HT-29 (cell line): ENCODE measurements around the gene CHMP1B. TPM values are rescaled to one million over a fixed set of nuclear protein-coding genes. Genes with fewer than 3 reads are reported as not detected.
A peak's percentile ranks its signal among the peaks of the same experiment; 100 is the strongest.

Source experiments
- DNase-seq: peaks from one replicate; pipeline ENCODE4 v3.0.0-alpha.2; 2015; ENCODE audit warnings: low spot score
- total RNA-seq: library from RNA; depleted of rRNA; stranded (reverse); fragments of >200 nt; shearing (Covaris generic); gene quantifications from 2 replicates; pipeline ENCODE4 v1.2.3, GENCODE V29; 2014; rRNA removed

CHMP1B gene, protein sequence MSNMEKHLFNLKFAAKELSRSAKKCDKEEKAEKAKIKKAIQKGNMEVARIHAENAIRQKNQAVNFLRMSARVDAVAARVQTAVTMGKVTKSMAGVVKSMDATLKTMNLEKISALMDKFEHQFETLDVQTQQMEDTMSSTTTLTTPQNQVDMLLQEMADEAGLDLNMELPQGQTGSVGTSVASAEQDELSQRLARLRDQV
- 47.1 and 51.8 TPM in 2 replicates for total RNA-seq

DNA sequence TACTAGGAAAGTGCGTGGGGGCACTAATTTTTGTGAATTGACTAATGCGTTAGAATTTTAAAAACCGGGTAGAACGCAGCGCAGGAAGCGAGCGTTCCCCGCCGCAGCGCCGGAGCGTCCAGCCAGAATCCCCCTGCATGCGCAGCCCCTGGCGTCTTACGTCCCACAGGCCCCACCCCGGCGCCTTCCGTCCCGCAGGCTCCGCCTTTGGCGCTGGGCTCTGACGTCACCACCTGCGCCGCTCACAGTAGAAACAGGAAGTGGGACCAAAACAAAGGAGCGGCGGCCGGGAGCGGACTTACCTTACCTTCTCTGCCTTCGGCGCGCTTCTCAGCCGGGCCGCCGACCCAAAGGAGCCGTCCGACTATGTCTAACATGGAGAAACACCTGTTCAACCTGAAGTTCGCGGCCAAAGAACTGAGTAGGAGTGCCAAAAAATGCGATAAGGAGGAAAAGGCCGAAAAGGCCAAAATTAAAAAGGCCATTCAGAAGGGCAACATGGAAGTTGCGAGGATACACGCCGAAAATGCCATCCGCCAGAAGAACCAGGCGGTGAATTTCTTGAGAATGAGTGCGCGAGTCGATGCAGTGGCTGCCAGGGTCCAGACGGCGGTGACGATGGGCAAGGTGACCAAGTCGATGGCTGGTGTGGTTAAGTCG, at the start of gene CHMP1B:
CHMP1B (plus strand) TSS at position 268 of the 660 bp plus-strand sequence; CDS start at position 367, 99 bp downstream.
- peak; percentile 98 for DNase-seq

DNA sequence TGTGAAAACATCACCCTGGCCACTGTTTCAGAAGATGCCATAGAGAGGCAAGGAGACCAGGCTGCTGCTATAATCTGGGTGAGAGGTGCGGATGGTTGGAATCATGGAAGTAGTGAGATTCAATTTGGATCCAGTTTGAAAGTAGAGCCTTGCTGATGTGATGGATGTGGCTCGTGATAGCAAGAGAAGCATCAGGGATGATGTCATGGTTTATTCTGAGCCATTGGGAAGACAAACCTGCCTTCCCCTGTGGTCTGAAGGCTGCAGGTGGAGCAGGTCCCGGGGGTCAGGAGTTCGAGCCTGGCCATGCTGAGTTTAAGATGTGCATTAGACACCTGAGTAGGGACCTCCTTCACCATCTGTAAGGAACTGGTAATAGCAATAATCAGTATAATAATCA, 49.6 kb upstream of the CHMP1B start:
- no peak for DNase-seq

DNA sequence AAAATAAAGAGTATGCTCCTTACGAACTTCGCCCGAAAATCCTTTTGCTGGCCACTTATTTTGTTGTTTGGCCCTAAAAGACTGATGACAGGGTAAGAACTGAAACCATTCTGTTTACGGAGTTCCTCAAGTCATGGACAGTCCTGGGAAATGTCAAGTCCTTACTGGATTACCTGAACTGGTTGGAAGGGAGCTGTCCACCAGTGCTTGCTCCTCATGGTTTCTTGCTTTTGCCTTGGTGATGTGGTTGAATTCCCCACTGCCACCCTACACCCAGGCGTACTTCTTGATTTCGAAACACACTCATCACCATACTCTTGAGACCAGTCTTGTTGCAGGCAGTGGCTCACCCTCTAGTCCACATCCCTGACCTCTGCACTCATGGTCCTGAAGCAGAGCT, 49.1 kb upstream of the CHMP1B start:
- DNase-seq = no peak

DNA sequence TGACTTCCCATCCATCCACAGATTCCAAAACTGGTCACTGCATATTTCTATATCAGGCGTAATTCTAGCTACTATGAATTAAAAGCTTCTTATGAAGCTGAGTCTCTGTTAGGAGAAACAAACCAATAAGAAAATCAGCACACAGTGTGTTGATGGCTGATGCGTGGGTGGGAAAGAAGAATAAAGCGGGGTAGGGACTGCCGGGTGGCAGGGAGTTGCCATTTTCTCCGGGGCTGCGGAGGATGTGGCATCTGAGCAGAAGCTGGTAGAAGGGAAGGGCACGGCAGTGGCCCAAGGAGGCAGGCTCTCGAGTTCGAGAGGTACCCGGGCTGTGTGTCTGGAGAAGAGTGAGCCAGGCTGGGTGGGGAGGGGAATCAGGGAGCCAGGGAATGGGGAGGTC, 48.6 kb upstream of the CHMP1B start:
- DNase-seq = no peak

DNA sequence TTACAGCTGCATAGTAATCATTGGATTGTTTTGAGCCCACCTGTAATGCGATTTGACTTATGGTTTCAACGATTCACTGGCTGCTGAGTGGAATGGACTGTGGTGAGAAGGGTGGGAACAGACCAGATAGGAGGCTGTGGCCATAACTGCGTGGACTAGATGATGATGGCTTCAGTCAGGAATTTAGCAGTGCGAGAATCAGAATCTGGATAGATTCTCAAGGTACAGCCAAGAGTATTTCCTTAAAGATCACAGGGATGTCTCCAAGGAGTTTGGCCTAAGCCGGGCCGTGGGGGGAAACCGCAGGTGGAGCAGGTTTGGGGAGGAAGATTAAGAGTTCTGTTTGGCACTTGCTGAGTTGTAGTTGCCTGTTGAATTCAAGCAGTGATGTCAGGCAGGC, 44.0 kb upstream of the CHMP1B start:
- no peak for DNase-seq

DNA sequence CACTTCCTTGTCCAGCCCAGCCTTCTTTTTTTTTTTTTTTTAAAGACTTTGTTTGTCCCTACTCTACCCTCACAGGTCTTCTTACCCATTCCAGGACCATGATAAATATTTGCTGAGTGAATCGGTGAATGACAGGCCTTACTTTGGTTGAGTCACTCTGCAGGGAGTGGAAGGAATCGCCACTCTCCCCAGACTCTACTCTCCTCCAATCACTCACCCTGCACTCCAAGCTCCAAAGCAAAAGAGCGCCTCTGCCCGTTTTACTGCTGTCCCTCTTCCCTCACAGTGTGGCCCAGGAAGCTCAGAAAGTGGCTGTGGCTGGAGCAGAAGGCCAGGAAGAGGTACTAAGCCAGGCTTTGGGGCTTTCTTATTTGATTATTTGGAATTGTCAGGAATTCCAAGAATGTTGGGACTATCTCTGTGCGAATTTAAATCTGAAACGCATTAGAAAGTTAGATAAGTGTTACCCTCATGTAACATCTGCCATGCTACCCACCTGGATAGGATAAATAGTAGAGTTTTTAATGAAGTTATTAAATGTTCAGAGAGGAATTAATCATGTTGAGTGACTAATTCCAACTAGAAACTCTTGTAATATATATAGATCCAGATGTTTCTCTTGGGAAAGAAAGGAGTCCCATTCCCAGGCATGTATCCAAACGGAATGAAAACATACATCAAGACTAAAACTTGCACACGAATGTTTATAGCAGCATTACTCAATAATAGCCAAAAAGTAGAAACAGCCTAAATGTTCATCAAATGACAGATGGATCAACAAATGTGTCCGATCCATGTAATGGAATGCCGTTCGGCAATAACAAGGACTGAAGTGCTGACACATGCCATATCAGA, 43.0 kb upstream of the CHMP1B start:
- DNase-seq = no peak

DNA sequence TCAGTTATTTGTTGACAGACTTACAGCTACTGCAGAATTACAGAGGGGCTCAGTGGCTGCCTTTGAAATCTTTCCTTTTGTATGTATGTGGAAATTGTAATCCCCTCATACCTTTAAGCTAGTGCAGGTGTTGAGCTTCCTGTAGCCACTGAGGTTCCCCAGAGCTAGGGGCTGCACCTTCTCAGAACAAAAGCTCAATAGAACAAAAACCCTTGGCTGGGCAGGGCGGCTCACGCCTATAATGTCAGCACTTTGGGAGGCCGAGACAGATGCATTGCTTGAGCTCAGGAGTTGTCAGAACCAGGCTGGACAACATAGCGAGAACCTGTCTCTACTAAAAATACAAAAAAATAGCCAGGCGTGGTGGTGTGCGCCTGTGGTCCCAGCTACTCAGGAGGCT, 41.3 kb upstream of the CHMP1B start:
- DNase-seq = no peak

DNA sequence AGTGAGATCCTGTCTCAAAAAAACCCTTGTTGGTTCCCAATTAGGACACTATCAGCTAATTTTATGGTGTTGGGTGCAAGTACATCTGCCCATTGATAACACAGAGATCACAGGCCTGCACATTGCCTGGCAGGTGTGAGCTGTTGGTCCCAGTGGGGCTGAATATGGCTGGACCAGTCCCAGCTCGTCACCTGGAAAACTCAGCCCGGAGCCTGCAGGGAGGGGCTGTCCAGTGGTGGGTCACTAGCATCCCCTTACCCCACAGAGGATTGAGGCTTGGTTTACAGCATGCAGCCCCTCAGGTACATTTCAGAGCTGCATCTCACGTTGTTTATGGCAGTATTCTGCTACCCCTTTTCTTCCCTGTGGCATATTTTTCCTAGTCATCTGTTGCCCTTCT, 40.8 kb upstream of the CHMP1B start:
- no peak for DNase-seq

DNA sequence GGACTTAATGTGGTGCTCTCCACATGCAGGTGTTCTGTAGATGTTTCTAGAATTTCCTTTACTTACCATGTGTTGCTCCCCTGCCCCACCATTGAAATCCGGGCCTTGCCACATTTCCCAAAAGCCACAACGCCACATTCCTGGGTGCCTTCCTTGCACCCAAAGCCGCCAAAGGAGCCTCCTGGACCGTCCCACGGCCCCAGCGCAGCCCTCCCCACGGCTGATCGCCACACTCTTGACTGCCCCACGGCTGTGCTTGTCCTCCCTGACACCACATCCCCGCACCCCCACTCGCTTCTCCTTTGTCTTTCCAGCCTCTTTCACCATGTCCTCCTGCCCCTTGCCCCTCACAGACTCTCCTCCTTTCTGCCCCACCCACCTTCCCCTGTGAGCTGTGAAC, 40.2 kb upstream of the CHMP1B start:
- no peak for DNase-seq

DNA sequence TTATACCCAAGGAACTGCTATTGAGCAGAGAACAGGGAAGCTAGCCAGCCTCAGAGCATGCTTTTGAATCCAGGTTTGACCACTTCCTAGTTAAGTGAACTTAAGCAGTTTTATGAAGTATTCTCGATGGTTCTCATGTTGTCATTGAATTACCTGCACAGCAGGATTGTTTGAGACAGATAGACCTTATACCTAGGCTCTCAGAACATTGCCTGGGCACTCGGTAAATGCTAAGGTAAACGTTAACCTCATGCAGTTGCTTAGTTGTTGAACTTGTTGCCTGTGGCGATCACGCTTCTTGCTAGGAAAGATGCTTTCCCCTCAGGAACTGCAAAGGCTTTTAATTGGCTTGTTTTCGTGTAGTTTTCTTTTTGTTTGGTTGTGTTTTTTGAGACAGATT, 34.0 kb upstream of the CHMP1B start:
- DNase-seq = no peak

DNA sequence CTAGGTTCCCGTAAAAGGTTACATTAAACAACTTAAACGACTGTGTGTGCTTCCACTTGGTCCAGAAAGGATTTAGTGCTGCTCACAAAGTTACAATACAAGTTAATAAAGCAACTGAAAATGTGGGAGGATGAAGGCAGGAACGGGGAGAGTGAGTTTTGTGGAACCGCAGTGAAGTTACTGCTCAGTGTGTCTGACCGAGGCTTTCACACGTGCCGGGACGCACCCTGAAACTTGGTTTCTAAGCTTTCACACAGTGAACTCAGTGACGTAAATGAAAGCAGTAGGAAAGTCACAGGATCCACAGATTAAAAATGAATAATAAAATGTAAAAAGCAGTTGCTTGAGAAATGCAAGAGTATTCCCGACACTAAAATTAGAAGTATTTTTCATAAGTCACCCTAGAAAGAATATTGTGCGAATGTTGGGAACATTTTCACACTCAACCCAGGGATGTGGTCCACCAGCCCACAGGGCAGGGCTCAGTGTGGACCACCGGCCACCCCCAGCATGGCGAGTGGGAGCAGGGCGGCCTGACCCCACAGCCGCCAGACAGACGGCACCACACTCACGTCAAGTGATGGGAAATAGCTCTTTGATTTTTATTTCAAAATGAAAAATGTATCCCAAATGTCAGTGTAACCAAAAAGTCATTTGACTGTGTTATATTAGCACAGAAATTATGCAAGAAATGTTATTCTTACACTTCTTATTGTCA, 32.6 kb upstream of the CHMP1B start:
- no peak for DNase-seq

DNA sequence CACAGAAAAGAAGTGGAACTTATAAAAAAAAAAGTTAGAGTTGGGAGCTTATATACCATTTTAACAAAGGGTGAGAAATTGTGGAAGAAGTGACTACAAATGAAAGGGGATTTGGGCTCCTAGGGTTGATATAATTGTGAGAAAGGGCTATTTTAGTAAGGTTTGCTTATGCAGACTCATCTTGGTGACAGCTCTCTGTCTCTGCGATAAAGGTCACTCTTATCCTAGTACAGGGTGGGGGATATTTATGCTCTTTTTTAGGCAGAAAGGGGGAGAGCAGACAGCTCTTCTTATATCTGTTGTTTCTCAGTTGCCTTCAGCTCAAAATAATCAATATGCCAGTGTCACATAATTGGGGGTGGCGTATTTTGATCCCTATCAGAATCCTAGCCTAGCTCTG, 31.3 kb upstream of the CHMP1B start:
- DNase-seq = no peak

DNA sequence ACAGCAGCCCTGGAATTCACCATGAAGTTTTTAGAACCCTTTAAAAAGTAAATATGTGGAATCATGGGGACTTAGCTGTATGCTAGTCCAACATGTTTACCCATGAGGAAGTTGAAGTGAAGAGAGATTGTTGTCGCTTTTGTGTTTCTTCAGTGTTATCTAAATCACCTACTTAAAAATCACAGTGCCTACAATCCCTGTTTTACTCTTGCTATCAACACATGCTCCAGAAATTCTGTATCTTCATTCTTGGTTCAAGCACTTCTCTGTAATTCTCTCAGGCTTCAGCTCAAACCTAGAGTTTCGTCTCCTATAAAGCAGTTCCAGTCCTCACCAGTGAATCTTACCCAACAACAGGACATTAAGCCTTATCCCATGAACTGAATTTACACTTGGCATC, 30.5 kb upstream of the CHMP1B start:
- DNase-seq = no peak

DNA sequence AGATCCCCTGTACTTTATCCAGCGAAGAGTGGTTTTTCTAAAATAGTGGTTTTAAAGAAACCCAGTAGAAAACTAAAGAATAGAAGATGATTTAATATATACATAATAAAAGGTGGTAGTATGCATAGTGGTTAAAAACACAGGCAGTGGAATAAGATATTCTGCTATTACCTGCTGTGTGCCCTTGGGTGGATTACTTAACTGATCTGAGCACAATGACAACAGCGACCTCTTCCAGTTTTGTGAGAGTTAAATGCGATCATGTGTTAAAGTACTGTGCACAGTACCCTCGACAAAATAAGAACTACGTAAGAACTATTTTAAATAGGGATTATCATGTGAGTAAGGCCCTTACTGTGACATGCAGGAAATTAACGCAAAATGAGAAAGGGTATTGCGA, 30.0 kb upstream of the CHMP1B start:
- DNase-seq = no peak

DNA sequence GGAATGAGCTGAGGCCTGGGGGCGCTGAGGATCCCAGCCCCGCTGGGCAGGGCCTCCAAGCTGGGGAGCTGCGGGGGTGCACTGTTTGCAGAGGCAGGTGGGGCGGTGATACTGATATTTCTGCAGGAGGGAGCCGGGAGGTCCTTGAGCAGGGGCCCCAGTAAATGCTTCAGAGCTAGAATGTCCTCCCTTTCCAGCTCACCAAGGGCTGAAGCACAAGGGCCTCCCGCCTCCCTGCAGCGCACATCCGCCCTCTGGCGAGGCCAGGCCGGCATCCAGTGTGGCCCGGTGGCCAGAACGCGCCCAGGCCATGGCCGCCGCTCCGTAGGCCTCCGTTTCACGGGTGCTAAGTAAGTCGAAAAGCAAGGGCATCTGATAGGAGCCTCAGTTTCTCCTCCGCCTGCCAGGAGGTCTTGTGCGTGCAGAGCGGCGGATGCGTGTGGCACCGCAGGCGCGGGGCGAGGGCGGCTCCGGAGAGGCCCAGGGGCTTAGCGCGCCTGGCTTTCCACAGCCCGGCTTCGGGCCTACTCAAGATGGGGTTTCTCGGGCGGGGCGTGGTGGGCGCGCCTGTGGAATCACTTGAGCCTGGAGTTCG, 29.5 kb upstream of the CHMP1B start:
- no peak for DNase-seq

DNA sequence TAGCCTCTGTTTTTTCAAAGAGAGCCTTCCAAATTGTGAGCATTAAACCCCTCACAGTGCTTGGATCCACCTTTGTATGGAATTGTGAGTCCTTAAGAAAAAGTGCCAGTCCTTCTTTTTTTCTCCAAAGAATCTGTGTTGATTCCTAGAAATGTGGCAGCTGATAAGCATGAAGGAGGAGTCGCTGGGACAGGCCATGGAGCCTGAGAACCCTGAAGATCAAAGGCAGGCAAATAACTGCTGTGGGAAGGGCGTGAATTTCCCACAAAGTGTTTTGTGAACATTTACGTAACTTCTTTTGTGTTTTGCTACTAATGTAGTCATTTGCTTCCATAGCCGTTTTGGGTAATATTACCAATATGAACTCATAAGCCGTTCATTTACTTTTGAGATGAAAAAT, 27.7 kb upstream of the CHMP1B start:
- no peak for DNase-seq

DNA sequence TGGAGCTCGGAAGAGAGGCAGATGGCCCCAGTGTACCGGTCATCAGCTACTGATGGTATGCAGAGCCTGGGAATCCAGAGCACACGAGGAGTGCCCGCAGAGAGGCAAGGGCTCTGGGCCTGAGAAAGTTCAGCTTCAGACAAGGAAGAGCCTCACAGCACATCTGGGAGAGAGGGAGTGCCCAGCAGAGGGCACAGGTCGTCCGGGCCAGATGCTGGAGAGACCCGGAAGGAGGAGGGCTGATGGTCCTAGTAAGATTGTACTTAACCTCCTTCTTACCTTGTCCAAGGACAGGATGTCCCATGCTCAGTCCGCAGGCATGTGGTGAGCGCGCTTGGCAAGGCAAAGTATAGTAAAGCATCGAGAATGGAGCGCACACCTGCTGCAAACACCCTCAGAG, 24.4 kb upstream of the CHMP1B start:
- DNase-seq = peak; percentile 24

DNA sequence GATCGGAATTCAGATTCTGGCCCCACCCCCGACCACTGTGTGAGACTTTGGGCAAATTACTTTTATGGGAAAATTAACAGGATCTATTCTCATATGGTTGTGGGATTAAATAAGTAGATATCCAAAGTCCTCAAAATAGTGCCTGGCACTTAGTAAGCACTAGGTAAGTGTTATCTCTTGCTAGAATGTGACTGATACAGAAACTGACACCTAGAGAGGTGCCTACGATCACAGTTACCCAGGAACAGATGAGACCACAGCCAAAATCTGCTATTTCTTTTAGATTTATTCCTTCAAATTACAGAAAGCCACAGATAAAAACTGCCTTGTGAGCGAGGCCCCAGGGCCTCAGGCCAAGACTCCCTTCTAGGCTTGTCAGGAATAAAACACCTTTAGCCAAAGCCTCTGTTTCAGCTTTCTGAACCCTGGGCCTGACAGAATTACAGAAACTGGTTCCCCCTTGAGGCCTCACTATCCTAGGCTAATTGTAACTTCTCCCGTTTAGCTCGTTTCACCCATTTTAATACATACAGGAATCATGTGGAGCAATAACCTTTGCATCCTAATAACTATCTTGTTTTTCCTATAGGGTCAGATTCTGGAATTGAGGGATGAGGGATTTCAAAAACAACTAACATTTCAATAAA, 22.3 kb upstream of the CHMP1B start:
- DNase-seq = no peak

DNA sequence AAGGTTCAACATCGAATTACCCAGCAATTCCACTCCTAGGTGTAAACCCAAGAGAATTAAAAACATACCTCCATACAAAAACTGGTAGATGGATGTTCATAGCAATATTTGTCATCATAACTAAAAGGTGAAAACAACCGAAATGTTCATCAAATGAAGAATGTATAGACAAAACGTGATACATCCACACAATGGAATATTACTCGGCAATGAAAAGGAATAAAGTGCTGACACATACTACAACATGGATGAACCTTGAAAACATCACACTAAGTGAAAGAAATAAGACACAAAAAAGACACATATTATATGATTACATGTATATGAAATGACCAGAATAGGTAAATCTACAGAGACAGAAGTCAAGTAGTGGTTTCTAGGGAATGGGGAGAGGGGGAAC, 20.6 kb upstream of the CHMP1B start:
- no peak for DNase-seq

DNA sequence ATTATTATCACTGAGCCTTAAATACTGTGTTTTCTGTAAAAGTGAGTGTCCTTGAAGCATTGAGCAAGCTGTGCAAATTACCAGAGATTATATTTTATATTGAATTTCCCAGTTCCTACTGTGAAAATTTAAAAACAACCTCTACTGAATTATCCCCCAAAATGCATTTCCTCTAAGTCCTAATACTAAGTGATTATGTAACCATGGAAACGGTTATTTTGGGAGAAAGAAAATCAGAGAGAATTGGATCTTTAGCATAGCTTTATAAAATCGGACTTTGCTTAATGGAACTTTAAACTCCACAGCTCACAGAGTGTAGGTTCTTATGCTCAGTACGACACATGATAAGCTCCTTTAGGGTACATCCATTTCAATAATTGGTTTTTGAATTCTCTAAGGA, 19.3 kb upstream of the CHMP1B start:
- no peak for DNase-seq

DNA sequence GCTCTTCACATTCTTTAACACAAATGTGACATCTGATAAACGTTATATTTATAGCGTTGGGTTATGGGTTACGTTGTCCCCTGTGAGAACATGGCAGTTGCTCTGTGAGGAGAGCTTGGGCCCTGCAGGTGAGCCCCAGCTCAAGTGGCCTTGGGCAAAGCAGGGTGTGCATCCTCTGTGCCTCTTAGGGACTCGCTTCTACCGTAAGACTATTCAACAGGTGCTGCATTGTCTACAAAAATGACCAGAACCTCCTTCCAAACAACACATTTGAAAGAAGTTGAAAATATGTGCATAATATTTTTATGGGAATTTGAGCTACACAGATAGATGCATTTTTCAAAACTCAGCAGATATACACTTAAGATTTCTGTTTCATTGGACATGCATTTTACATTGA, 16.4 kb upstream of the CHMP1B start:
- no peak for DNase-seq
